HEK293 (cell line): ENCODE measurements around the gene HOXA4.
A peak's percentile ranks its signal among the peaks of the same experiment; 100 is the strongest.

Experiments
- GFI1B ChIP-seq: fragments of 450-650 bp; formaldehyde crosslinking; IDR thresholded peaks from 2 replicates; pipeline ENCODE4 v1.5.1; 2016; ENCODE audit warnings: missing biosample characterization, missing genetic modification characterization
- KLF8 ChIP-seq: fragments of 450-650 bp; formaldehyde crosslinking; IDR thresholded peaks from 2 replicates; pipeline ENCODE4 v1.5.1; 2016; ENCODE audit warnings: missing biosample characterization, missing genetic modification characterization
- REPIN1 ChIP-seq: fragments of 450-650 bp; formaldehyde crosslinking; IDR thresholded peaks from 2 replicates; pipeline ENCODE4 v1.5.1; 2017; ENCODE audit warnings: missing biosample characterization, missing genetic modification characterization, low read depth
- REST ChIP-seq: fragments of 450-650 bp; formaldehyde crosslinking; IDR thresholded peaks from 2 replicates; pipeline ENCODE4 v1.5.1; 2016; ENCODE audit warnings: missing biosample characterization, missing genetic modification characterization
- SCRT1 ChIP-seq: fragments of 450-650 bp; formaldehyde crosslinking; IDR thresholded peaks from 2 replicates; pipeline ENCODE4 v1.5.1; 2016; ENCODE audit warnings: missing biosample characterization, missing genetic modification characterization, borderline replicate concordance
- SETDB1 ChIP-seq: IDR thresholded peaks from one replicate; pipeline ENCODE4 v1.6.1; 2017; ENCODE audit warnings: mild to moderate bottlenecking, low read length, moderate library complexity, mixed read lengths; ENCODE audit not compliant: insufficient read length
- ZFP37 ChIP-seq: fragments of 450-650 bp; formaldehyde crosslinking; IDR thresholded peaks from 2 replicates; pipeline ENCODE4 v1.5.1; 2016; ENCODE audit warnings: missing biosample characterization, missing genetic modification characterization
- ZNF174 ChIP-seq: fragments of 450-650 bp; formaldehyde crosslinking; IDR thresholded peaks from 2 replicates; pipeline ENCODE4 v1.5.0; 2017; ENCODE audit warnings: missing biosample characterization, mild to moderate bottlenecking, missing genetic modification characterization
- ZNF175 ChIP-seq: fragments of 450-650 bp; formaldehyde crosslinking; IDR thresholded peaks from 2 replicates; pipeline ENCODE4 v1.5.1; 2016; ENCODE audit warnings: missing biosample characterization, missing genetic modification characterization
- ZNF19 ChIP-seq: fragments of 450-650 bp; formaldehyde crosslinking; IDR thresholded peaks from 2 replicates; pipeline ENCODE4; 2016; ENCODE audit warnings: missing biosample characterization, missing genetic modification characterization, low read depth
- ZNF214 ChIP-seq: fragments of 450-650 bp; formaldehyde crosslinking; IDR thresholded peaks from 2 replicates; pipeline ENCODE4 v1.5.1; 2017; ENCODE audit warnings: missing biosample characterization, mild to moderate bottlenecking, missing genetic modification characterization, borderline replicate concordance
- ZNF223 ChIP-seq: fragments of 450-650 bp; formaldehyde crosslinking; IDR thresholded peaks from 2 replicates; pipeline ENCODE4 v1.5.1; 2016; ENCODE audit warnings: missing biosample characterization, missing genetic modification characterization
- ZNF324 ChIP-seq: fragments of 450-650 bp; formaldehyde crosslinking; IDR thresholded peaks from 2 replicates; pipeline ENCODE4 v1.5.1; 2016; ENCODE audit warnings: missing biosample characterization, missing genetic modification characterization
- ZNF391 ChIP-seq: fragments of 450-650 bp; formaldehyde crosslinking; IDR thresholded peaks from 2 replicates; pipeline ENCODE4 v1.5.1; 2016; ENCODE audit warnings: low read depth, missing biosample characterization, missing genetic modification characterization, borderline replicate concordance
- ZNF404 ChIP-seq: fragments of 450-650 bp; formaldehyde crosslinking; IDR thresholded peaks from 2 replicates; pipeline ENCODE4 v1.5.1; 2017; ENCODE audit warnings: missing biosample characterization, missing genetic modification characterization
- ZNF433 ChIP-seq: fragments of 450-650 bp; formaldehyde crosslinking; IDR thresholded peaks from 2 replicates; pipeline ENCODE4 v1.5.1; 2016; ENCODE audit warnings: missing biosample characterization, missing genetic modification characterization, low read depth
- ZNF488 ChIP-seq: fragments of 450-650 bp; formaldehyde crosslinking; IDR thresholded peaks from 2 replicates; pipeline ENCODE4 v1.5.1; 2016; ENCODE audit warnings: missing biosample characterization, missing genetic modification characterization
- ZNF626 ChIP-seq: fragments of 450-650 bp; sonication (Bioruptor Pico); formaldehyde crosslinking; IDR thresholded peaks from 2 replicates; pipeline ENCODE4 v1.5.1; 2018; ENCODE audit warnings: missing biosample characterization, missing genetic modification characterization, inconsistent platforms
- ZNF645 ChIP-seq: fragments of 450-650 bp; formaldehyde crosslinking; IDR thresholded peaks from 2 replicates; pipeline ENCODE4; 2016; ENCODE audit warnings: missing biosample characterization, missing genetic modification characterization
- ZNF660 ChIP-seq: fragments of 450-650 bp; IDR thresholded peaks from 2 replicates; pipeline ENCODE4 v1.5.1; 2018; ENCODE audit warnings: missing biosample characterization, mild to moderate bottlenecking, missing genetic modification characterization
- ZNF701 ChIP-seq: fragments of 450-650 bp; formaldehyde crosslinking; IDR thresholded peaks from 2 replicates; pipeline ENCODE4 v1.5.1; 2016; ENCODE audit warnings: missing biosample characterization, missing genetic modification characterization
- ZSCAN16 ChIP-seq: fragments of 450-650 bp; formaldehyde crosslinking; IDR thresholded peaks from 2 replicates; pipeline ENCODE4 v1.5.1; 2016; ENCODE audit warnings: missing biosample characterization, missing genetic modification characterization
- TF ChIP-seq, protein P1 (sequence below): fragments of 450-650 bp; formaldehyde crosslinking; IDR thresholded peaks from 2 replicates; pipeline ENCODE4 v1.5.1; 2017; ENCODE audit warnings: missing biosample characterization, mild to moderate bottlenecking, missing genetic modification characterization, moderate library complexity
- TF ChIP-seq, protein P2 (sequence below): fragments of 450-650 bp; formaldehyde crosslinking; IDR thresholded peaks from 2 replicates; pipeline ENCODE4 v1.5.1; 2016; ENCODE audit warnings: missing biosample characterization, missing genetic modification characterization
- TF ChIP-seq, protein P3 (sequence below): fragments of 450-650 bp; formaldehyde crosslinking; IDR thresholded peaks from 2 replicates; pipeline ENCODE4 v1.5.1; 2016; ENCODE audit warnings: missing biosample characterization, missing genetic modification characterization
- TF ChIP-seq, protein P4 (sequence below): fragments of 450-650 bp; formaldehyde crosslinking; IDR thresholded peaks from 2 replicates; pipeline ENCODE4 v1.5.1; 2016; ENCODE audit warnings: missing biosample characterization, missing genetic modification characterization

HOXA4 gene

DNA sequence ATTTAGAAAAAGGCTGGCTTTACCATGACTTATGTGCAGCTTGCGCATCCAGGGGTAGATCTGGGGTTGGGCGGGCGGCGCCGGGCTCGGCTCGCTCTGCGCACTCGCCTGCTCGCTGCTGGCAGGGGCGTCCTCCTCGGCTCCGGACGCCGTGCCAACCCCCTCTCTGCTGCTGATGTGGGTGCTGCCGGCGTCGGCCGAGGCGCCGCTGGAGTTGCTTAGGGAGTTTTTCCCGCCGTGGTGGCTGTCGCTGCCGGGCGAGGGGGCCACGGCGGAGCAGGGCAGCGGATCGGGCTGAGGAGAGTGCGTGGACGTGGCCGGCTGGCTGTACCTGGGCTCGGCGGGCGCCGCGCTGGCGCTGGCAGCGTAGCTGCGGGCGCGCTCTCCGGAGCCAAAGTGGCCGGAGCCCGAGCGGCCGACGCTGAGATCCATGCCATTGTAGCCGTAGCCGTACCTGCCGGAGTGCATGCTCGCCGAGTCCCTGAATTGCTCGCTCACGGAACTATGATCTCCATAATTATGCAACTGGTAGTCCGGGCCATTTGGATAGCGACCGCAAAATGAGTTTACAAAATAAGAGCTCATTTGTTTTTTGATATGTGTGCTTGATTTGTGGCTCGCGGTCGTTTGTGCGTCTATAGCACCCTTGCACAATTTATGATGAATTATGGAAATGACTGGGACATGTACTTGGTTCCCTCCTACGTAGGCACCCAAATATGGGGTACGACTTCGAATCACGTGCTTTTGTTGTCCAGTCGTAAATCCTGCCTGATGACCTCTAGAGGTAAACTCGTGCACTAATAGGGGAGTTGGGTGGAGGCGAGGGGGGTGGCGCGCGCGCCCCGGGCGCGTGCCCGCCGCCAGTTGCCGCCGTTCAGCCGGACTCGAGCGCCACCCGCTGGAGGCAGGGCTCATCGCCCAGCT lies 12.7 kb upstream of the HOXA4 start, which contains the start of gene HOXA5 (continued):
- TF ChIP-seq ZNF626 (no peak), ZFP37 (tag by site-specific recombination) (no peak), ZNF660 (tag by site-specific recombination) (no peak; the same call in 1 of the 2 replicates), ZNF324 (tag by site-specific recombination) (no peak), SCRT1 (tag by site-specific recombination) (peak; percentile 76), ZNF488 (tag by site-specific recombination) (no peak), ZNF404 (tag by site-specific recombination) (no peak), SETDB1 (no peak), ZNF433 (tag by site-specific recombination) (no peak), REPIN1 (tag by site-specific recombination) (no peak), ZNF19 (no peak), KLF8 (tag by site-specific recombination) (peak; percentile 53; the same call in 1 of the 2 replicates), GFI1B (tag by site-specific recombination) (no peak), ZNF175 (tag by site-specific recombination) (no peak), REST (tag by site-specific recombination) (no peak), ZNF391 (tag by site-specific recombination) (peak; percentile 27; the same call in 1 of the 2 replicates), ZNF214 (no peak), ZNF645 (tag by site-specific recombination) (no peak), ZSCAN16 (tag by site-specific recombination) (no peak), ZNF174 (no peak), ZNF223 (no peak), ZNF701 (tag by site-specific recombination) (no peak)
- TF ChIP-seq, protein P1, sequence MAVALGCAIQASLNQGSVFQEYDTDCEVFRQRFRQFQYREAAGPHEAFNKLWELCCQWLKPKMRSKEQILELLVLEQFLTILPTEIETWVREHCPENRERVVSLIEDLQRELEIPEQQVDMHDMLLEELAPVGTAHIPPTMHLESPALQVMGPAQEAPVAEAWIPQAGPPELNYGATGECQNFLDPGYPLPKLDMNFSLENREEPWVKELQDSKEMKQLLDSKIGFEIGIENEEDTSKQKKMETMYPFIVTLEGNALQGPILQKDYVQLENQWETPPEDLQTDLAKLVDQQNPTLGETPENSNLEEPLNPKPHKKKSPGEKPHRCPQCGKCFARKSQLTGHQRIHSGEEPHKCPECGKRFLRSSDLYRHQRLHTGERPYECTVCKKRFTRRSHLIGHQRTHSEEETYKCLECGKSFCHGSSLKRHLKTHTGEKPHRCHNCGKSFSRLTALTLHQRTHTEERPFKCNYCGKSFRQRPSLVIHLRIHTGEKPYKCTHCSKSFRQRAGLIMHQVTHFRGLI (tag by site-specific recombination): no peak; the same call in 1 of the 2 replicates
- TF ChIP-seq, protein P2, sequence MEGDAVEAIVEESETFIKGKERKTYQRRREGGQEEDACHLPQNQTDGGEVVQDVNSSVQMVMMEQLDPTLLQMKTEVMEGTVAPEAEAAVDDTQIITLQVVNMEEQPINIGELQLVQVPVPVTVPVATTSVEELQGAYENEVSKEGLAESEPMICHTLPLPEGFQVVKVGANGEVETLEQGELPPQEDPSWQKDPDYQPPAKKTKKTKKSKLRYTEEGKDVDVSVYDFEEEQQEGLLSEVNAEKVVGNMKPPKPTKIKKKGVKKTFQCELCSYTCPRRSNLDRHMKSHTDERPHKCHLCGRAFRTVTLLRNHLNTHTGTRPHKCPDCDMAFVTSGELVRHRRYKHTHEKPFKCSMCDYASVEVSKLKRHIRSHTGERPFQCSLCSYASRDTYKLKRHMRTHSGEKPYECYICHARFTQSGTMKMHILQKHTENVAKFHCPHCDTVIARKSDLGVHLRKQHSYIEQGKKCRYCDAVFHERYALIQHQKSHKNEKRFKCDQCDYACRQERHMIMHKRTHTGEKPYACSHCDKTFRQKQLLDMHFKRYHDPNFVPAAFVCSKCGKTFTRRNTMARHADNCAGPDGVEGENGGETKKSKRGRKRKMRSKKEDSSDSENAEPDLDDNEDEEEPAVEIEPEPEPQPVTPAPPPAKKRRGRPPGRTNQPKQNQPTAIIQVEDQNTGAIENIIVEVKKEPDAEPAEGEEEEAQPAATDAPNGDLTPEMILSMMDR (tag by site-specific recombination): peak; percentile 84
- TF ChIP-seq, protein P3, sequence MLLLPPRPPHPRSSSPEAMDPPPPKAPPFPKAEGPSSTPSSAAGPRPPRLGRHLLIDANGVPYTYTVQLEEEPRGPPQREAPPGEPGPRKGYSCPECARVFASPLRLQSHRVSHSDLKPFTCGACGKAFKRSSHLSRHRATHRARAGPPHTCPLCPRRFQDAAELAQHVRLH (tag by site-specific recombination): 0 out of 2 replicates have a peak, but pooled peaks have one; percentile 10
- TF ChIP-seq, protein P4, sequence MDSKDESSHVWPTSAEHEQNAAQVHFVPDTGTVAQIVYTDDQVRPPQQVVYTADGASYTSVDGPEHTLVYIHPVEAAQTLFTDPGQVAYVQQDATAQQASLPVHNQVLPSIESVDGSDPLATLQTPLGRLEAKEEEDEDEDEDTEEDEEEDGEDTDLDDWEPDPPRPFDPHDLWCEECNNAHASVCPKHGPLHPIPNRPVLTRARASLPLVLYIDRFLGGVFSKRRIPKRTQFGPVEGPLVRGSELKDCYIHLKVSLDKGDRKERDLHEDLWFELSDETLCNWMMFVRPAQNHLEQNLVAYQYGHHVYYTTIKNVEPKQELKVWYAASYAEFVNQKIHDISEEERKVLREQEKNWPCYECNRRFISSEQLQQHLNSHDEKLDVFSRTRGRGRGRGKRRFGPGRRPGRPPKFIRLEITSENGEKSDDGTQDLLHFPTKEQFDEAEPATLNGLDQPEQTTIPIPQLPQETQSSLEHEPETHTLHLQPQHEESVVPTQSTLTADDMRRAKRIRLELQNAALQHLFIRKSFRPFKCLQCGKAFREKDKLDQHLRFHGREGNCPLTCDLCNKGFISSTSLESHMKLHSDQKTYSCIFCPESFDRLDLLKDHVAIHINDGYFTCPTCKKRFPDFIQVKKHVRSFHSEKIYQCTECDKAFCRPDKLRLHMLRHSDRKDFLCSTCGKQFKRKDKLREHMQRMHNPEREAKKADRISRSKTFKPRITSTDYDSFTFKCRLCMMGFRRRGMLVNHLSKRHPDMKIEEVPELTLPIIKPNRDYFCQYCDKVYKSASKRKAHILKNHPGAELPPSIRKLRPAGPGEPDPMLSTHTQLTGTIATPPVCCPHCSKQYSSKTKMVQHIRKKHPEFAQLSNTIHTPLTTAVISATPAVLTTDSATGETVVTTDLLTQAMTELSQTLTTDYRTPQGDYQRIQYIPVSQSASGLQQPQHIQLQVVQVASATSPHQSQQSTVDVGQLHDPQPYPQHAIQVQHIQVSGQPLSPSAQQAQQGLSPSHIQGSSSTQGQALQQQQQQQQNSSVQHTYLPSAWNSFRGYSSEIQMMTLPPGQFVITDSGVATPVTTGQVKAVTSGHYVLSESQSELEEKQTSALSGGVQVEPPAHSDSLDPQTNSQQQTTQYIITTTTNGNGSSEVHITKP (tag by site-specific recombination): no peak; the same call in 1 of the 2 replicates
